ENCODE results near the gene BARX1.

BARX1 gene

DNA sequence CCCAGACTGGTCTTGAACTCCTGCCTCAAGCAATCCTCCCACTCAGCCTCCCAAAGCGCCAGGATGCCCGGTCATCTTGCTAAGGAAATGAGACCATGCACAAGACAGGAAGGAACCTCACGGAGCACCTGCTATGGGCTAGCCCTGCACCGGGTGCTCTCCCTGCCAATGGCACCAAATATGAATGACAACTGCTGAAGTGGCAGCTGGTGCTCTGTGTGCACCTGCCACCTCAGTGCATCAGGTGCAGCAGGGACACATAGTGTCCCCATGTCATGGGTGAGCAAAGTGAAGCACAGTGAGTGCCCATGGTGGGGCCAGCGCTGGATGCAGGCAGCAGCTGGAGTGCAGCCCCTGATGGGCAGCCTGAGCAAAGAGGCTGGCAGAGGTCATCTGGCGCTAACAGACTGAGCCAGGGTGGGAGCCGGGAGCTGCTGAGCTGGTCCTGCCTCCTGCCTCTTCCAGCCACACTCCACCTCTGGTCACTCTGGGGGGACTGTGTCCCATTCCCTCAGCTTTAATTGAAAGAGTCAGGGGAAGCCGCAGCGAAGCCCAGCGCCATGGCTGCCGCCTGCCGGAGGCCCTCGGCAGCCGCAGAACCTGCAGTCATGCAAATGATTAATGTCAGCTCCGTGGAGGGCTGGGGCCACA is 46.4 kb downstream of the BARX1 start:
- H3K36me3 Mint-ChIP-seq (ENCODE audit: low read depth): no peaks in the 10 kb centered on the region
- peaks cover 5% of the 10 kb centered on the region for H3K4me1 Mint-ChIP-seq (ENCODE audit: low read depth)
- DNase-seq (ENCODE audit: low spot score): no peak
- H3K27me3 Mint-ChIP-seq (ENCODE audit: low read depth): peaks cover 2% of the 10 kb centered on the region
- no peaks in the 10 kb centered on the region for H3K9me3 Mint-ChIP-seq
- H3K4me3 Mint-ChIP-seq: no peak overlapping the region
- no peak overlapping the region for H3K27ac Mint-ChIP-seq

DNA sequence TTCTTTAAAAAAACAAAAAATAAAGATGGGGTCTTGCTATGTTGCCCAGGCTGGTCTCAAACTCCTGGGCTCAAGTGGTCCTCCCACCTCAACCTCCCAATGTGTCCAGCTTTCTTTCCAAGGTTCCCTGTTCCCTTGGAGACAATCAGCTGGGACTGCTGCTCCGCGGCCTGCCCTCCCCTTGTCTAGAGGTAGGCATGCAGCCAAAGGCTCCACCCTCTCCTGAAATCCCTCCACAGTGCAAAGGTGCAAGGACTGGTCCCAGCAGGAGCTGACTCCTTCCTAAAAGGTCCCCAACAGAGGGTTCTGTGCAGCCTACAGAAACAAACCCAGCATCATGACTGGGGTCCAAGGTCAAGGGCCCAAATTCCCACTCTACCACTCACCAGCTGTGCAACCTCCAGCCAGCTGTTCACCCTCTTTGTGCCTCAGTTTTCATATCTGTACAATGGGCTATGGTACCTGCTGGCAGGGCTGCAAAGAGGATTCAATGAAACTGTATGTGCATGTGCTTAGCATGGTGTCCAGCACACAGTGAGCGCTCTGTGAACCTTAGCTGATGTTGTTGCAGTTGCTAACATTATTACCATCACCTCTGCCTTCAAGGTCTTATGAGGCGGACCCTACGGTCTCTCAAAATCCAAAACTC is 47.5 kb downstream of the BARX1 start:
- H3K9me3 Mint-ChIP-seq: no peaks in the 10 kb centered on the region
- no peak for DNase-seq (ENCODE audit: low spot score)
- no peak overlapping the region for H3K27ac Mint-ChIP-seq
- no peak overlapping the region for H3K4me3 Mint-ChIP-seq
- H3K27me3 Mint-ChIP-seq (ENCODE audit: low read depth): peaks cover 2% of the 10 kb centered on the region
- peaks cover 5% of the 10 kb centered on the region for H3K4me1 Mint-ChIP-seq (ENCODE audit: low read depth)
- H3K36me3 Mint-ChIP-seq (ENCODE audit: low read depth): no peaks in the 10 kb centered on the region

DNA sequence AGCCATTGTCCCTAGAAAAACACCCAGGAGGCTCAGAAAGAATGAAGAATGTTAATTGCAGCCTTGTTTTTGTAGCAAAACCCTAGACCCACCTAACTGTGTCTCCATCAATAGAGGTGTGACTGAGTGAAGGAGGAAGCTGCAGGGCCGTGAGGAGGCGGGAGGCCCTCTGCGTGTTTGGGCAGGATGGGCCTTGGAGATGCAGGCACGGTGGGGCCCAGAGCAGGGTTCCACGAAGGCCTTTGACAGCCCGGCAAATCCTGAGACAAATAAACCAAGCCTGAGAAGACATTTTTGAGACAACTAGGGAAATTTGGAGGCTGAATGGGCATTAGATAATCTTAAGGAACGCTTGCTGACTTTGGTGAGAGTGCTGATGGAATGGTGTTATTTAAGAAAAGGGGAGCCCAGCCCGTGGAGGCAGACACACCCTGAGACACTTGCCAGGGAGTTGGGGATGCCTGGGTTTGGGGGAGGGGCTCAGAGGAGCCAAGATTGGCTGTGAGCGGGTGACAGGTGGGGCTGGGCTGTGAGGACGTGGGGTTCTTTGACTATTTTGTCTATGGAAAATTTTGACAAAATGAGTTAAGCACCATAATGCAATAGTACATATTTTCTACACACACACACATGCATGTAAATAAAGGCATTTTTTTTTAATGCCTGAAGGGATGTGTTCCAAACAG is 48.8 kb downstream of the BARX1 start:
- no peak overlapping the region for H3K4me3 Mint-ChIP-seq
- peaks cover 2% of the 10 kb centered on the region for H3K27me3 Mint-ChIP-seq (ENCODE audit: low read depth)
- H3K36me3 Mint-ChIP-seq (ENCODE audit: low read depth): no peaks in the 10 kb centered on the region
- no peak overlapping the region for H3K27ac Mint-ChIP-seq
- H3K9me3 Mint-ChIP-seq: no peaks in the 10 kb centered on the region
- peaks cover 5% of the 10 kb centered on the region for H3K4me1 Mint-ChIP-seq (ENCODE audit: low read depth)
- no peak for DNase-seq (ENCODE audit: low spot score)

- Mint-ChIP-seq H3K9me3 (peaks cover 1% of the 10 kb centered on the region), H3K36me3 (ENCODE audit: low read depth) (no peaks in the 10 kb centered on the region), H3K4me3 (no peak overlapping the region), H3K4me1 (ENCODE audit: low read depth) (peaks cover 5% of the 10 kb centered on the region), H3K27me3 (ENCODE audit: low read depth) (peaks cover 2% of the 10 kb centered on the region), H3K27ac (no peak overlapping the region)
- DNase-seq (ENCODE audit: low spot score): no peak
These were observed 49.6 kb downstream of the BARX1 start for GRCh38 chr9:93905473-93906133.

- Mint-ChIP-seq H3K36me3 (ENCODE audit: low read depth) (no peaks in the 10 kb centered on the region), H3K27ac (no peak overlapping the region), H3K4me3 (no peak overlapping the region), H3K9me3 (peaks cover 9% of the 10 kb centered on the region), H3K27me3 (ENCODE audit: low read depth) (peaks cover 2% of the 10 kb centered on the region), H3K4me1 (ENCODE audit: low read depth) (peaks cover 5% of the 10 kb centered on the region)
- no peak for DNase-seq (ENCODE audit: low spot score)
These were observed 50.3 kb downstream of the BARX1 start for GRCh38 chr9:93904649-93905472.

DNA sequence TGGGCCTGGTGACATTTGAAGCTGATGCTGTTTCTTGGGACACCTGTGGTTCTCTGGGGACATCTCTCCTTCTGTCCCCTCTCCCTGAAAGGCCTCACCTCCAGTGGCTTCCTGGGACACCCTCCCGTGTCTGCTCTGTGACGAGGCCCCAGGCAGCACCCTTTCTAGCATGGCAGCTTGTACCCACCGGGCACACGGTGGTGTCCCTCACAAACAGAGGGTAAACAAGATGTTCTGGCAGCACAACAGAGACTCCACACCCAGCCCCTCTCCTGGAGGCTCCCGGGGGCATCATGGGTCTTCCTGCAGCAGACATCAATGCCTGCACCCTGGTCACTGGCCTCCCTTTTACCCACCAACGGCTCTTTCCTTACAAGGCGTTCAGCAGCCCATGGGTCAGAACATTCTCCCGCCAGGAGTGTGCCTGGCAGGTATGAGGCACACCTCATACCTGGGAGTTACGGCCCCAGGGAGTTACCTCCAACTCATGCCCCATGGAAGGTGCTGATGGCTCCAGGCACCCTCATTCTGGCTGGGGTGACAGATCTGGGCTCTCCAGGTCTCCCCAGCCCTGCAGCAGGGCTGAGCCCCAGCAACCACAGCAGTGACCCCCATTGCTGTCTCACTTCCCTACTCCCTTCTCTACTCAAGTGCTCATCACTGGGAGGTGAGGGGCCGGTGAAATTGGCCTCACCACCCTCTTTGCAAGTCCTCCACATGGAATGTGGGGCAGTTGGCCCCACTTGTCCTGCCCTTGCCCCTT is 51.1 kb downstream of the BARX1 start:
- Mint-ChIP-seq H3K27ac (no peak overlapping the region), H3K4me3 (no peak overlapping the region), H3K9me3 (peaks cover 9% of the 10 kb centered on the region), H3K27me3 (ENCODE audit: low read depth) (peaks cover 2% of the 10 kb centered on the region), H3K4me1 (ENCODE audit: low read depth) (peaks cover 4% of the 10 kb centered on the region), H3K36me3 (ENCODE audit: low read depth) (no peaks in the 10 kb centered on the region)
- DNase-seq (ENCODE audit: low spot score): no peak

DNA sequence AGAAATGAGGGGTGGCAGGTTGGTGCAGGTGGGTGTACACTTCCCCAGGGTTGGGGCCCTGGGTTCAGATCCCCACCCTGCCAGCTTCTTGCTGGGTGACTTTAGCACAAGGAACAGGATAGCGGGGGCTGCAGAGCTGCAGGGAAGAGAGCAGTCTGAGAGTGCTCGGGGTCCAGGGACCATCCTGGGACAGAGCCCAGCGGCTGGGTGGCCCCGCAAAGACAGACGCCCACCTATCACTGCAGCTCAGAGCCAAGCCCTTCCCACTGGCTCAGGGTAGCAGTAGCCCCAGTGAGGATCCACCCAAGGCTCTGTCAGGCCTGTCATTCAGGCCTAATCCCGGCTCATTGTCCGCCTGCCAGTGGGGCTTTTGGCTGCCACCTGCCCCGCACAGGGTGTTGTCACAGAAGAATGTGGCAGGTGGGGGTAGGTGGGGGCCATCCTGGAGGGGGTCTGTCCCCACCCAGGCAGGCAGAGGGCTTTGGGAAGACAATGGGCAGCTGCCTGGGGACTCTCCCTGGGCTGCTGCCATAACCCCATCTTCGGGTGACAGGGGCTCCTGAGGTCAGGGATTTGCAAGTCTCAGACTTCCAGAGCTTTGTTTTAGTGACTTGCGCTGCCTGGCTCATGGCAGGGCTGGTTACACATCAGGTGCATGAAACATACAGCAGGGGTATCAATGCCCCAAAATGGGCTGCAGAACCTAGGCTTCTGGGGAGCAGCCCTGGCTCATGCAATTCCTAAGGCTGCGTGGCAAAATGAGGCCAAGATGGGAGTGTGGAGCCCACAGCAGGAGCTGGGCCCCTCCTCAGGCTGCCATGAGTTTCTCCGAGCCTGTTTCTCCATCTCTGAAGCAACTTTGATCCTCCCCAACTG is 52.1 kb downstream of the BARX1 start:
- Mint-ChIP-seq H3K27me3 (ENCODE audit: low read depth) (no peaks in the 10 kb centered on the region), H3K9me3 (peaks cover 9% of the 10 kb centered on the region), H3K27ac (no peak overlapping the region), H3K36me3 (ENCODE audit: low read depth) (no peaks in the 10 kb centered on the region), H3K4me3 (no peak overlapping the region), H3K4me1 (ENCODE audit: low read depth) (peaks cover 6% of the 10 kb centered on the region)
- no peak for DNase-seq (ENCODE audit: low spot score)

- Mint-ChIP-seq H3K9me3 (peaks cover 9% of the 10 kb centered on the region), H3K36me3 (ENCODE audit: low read depth) (no peaks in the 10 kb centered on the region), H3K4me1 (ENCODE audit: low read depth) (peaks cover 13% of the 10 kb centered on the region), H3K27ac (no peak overlapping the region), H3K4me3 (no peak overlapping the region), H3K27me3 (ENCODE audit: low read depth) (no peaks in the 10 kb centered on the region)
- no peak for DNase-seq (ENCODE audit: low spot score)
These were observed 52.9 kb downstream of the BARX1 start for GRCh38 chr9:93902051-93902779.

Measured in T-helper 2 cell treated with Interferon-gamma antibody and Interleukin-4, amounts not matched to agents 5 μg/mL and 100 μg/mL, for 36 hours (primary cell).